Kidney (tissue), 14 donors: ENCODE data around the gene CAPN13. TPM values are rescaled to one million over a fixed set of nuclear protein-coding genes. Genes with fewer than 3 reads are reported as not detected.
A peak's percentile ranks its signal among the peaks of the same experiment; 100 is the strongest.

Experiments
- DNase-seq, 5 donors: peaks; one replicate each; pipeline ENCODE4 v3.0.0-alpha.2; 2013 to 2020
- FAIRE-seq: peaks from 2 replicates; lab custom pipeline; 2012; peaks lifted over from hg19 to GRCh38; lab: Jason Lieb, UNC
- H3K27ac ChIP-seq, 2 donors: one replicate each; pipeline ENCODE4 v1.7.0; 2013; ENCODE audit warnings: low read depth in 2 of 2, low read length in 2 of 2, inconsistent platforms in 1 of 2
- H3K27me3 ChIP-seq: one replicate; pipeline ENCODE4 v1.7.1; 2013; ENCODE audit warnings: low read length, inconsistent platforms; ENCODE audit not compliant: control insufficient read depth, insufficient read depth
- H3K36me3 ChIP-seq, 3 donors: one replicate each; pipeline versions ENCODE4 v1.7.0 to v1.7.1; 2013; ENCODE audit warnings: low read length in 3 of 3, control low read depth in 1 of 3, inconsistent platforms in 1 of 3; ENCODE audit not compliant: insufficient read depth in 3 of 3, control insufficient read depth in 2 of 3
- H3K4me1 ChIP-seq, 3 donors: one replicate each; pipeline versions ENCODE4 v1.7.0 to v1.7.1; 2013; ENCODE audit warnings: low read length in 3 of 3, inconsistent platforms in 1 of 3, low read depth in 1 of 3; ENCODE audit not compliant: control insufficient read depth in 2 of 3, insufficient read depth in 2 of 3
- H3K4me3 ChIP-seq, 3 donors: one replicate each; pipeline versions ENCODE4 v1.7.0 to v1.8.1; 2013; ENCODE audit warnings: low read length in 3 of 3, control low read depth in 1 of 3, inconsistent platforms in 1 of 3
- H3K9ac ChIP-seq, 3 donors: one replicate each; pipeline versions ENCODE4 v1.7.0 to v1.7.1; 2013; ENCODE audit warnings: low read length in 3 of 3, control low read depth in 1 of 3, inconsistent platforms in 1 of 3
- H3K9me3 ChIP-seq, 3 donors: one replicate each; pipeline versions ENCODE4 v1.7.0 to v1.7.1; 2013; ENCODE audit warnings: low read length in 3 of 3, control low read depth in 1 of 3, inconsistent platforms in 1 of 3; ENCODE audit not compliant: control insufficient read depth in 2 of 3, insufficient read depth in 1 of 3
- intact Hi-C: fragments of 100-400 bp; cut with DNase I; formaldehyde crosslinking; loops from one replicate; pipeline ENCODE4 v1.11.1; 2022
- polyA plus RNA-seq: library from polyadenylated mRNA; stranded (reverse); fragments of 350-450 nt; fragmentation: Illumina TruSeq; extraction: RNeasy Lipid Tissue Mini Kit (QIAGEN cat#74804); gene quantifications from one replicate; pipeline ENCODE4 v1.2.3, GENCODE V29; 2014; ENCODE audit warnings: low read depth, low replicate concordance; ENCODE audit not compliant: insufficient read depth
- total RNA-seq: library from RNA; stranded (reverse); fragmentation: NEBNext Ultra II Directional; extraction: Animal tissue kit (Norgen Biotek cat#: 25700); gene quantifications from one replicate; pipeline ENCODE4 v1.2.1, GENCODE V29; 2021
- TF ChIP-seq, protein P1 (sequence below): IDR thresholded peaks from 3 replicates; pipeline ENCODE4 v1.5.1; 2012; ENCODE audit warnings: mild to moderate bottlenecking, moderate library complexity, borderline replicate concordance; ENCODE audit not compliant: insufficient read depth; ENCODE audit errors: extremely low read depth
- donor health status: control.
- donor health status: control.
- donor health status: control.
- donor health status: control.
- donor health status: control.
- donor health status: DM: yes; HTN: yes; CAD: no.
- donor health status: Normal renal cell carcinoma (clear cell type).

The CAPN13 gene
- total and polyA plus RNA-seq, 2 donors from 2014 or later, result 3.4 to 9.2 TPM

- DNase-seq (no peak), FAIRE-seq (no peak)
- Histone ChIP-seq H3K9ac (no peak overlapping the region), H3K27me3 (no peaks in the 10 kb centered on the region), H3K27ac (no peak overlapping the region), H3K36me3 (no peaks in the 10 kb centered on the region), H3K4me3 (no peak overlapping the region), H3K4me1 (peaks cover 0 to 8% (median 0%) of the 10 kb centered on the region in 3 donors), H3K9me3 (no peaks in the 10 kb centered on the region)
- TF ChIP-seq, protein P1, sequence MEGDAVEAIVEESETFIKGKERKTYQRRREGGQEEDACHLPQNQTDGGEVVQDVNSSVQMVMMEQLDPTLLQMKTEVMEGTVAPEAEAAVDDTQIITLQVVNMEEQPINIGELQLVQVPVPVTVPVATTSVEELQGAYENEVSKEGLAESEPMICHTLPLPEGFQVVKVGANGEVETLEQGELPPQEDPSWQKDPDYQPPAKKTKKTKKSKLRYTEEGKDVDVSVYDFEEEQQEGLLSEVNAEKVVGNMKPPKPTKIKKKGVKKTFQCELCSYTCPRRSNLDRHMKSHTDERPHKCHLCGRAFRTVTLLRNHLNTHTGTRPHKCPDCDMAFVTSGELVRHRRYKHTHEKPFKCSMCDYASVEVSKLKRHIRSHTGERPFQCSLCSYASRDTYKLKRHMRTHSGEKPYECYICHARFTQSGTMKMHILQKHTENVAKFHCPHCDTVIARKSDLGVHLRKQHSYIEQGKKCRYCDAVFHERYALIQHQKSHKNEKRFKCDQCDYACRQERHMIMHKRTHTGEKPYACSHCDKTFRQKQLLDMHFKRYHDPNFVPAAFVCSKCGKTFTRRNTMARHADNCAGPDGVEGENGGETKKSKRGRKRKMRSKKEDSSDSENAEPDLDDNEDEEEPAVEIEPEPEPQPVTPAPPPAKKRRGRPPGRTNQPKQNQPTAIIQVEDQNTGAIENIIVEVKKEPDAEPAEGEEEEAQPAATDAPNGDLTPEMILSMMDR, result no peak
- intact Hi-C loops, result no loop called here
These were observed 117.6 kb downstream of the CAPN13 start for GRCh38 chr2:30689496-30690125.

- Histone ChIP-seq H3K4me3 (no peak overlapping the region), H3K27me3 (no peaks in the 10 kb centered on the region), H3K36me3 (no peaks in the 10 kb centered on the region), H3K4me1 (peaks cover 0 to 8% (median 0%) of the 10 kb centered on the region in 3 donors), H3K9me3 (no peaks in the 10 kb centered on the region), H3K27ac (no peak overlapping the region), H3K9ac (no peak overlapping the region)
- DNase-seq, result peak in 1 of 5 donors; percentile 45
- FAIRE-seq, result no peak
- TF ChIP-seq, protein P1, result no peak
- intact Hi-C loops, result no loop called here
These were observed 118.3 kb downstream of the CAPN13 start for GRCh38 chr2:30688956-30689401.

DNA sequence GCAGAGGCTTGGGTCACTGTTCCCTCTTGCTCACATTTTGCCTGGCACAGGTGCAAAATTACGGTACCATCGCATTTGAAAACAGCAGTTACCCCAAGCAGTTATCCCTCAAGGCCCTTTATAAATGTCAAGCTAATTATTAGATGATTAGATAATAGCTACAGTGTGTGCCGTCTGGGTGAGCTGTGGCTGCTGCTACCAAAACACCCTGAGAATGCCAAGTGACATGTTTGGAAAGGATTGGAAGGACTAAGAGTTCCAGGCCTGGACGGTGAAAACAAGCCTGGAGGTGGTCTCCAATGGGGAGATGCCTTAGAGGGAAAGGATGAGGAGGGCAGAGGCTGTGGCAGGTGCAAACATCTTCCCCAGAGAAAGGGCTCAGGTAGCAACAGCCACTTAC, 120.6 kb downstream of the CAPN13 start:
- Histone ChIP-seq H3K9ac (no peak overlapping the region), H3K4me3 (no peak overlapping the region), H3K9me3 (no peaks in the 10 kb centered on the region), H3K27ac (no peak overlapping the region), H3K36me3 (no peaks in the 10 kb centered on the region), H3K27me3 (no peaks in the 10 kb centered on the region), H3K4me1 (peaks cover 0 to 8% (median 0%) of the 10 kb centered on the region in 3 donors)
- intact Hi-C loops, result no loop called here
- TF ChIP-seq, protein P1, result no peak
- no peak for DNase-seq
- FAIRE-seq, result no peak
